GM12878 (cell line): ENCODE results near the gene RUVBL2. TPM values are rescaled to one million over a fixed set of nuclear protein-coding genes. Genes with fewer than 3 reads are reported as not detected.

Experiments used
- ATAC-seq: fragments of 200-7000 bp; cut with Tn5 transposase; 3 replicates; pipeline ENCODE4 v1.9.1; 2020; ENCODE audit warnings: mild to moderate bottlenecking, moderate library complexity
- BruUV-seq: library from RNA; stranded (reverse); fragments of 400-500 nt; replicated peaks from 2 replicates; lab custom pipeline; 2021; lab: Mats Ljungman, UMichigan
- CTCF ChIA-PET: fragments of 300-600 bp; sonication (Branson Sonifier 250); formaldehyde crosslinking; extraction: SDS; loops from one replicate; lab custom pipeline; 2021; ENCODE audit warnings: inconsistent platforms; lab: Yijun Ruan, JAX
- POLR2A ChIA-PET: fragments of 350-600 bp; formaldehyde crosslinking; extraction: SDS; loops from one replicate; lab custom pipeline; 2021; ENCODE audit warnings: inconsistent platforms; lab: Charles Lee
- RAD21 ChIA-PET: fragments of 300-600 bp; sonication (Branson Sonifier 250); formaldehyde crosslinking; loops from one replicate; lab custom pipeline; 2023; ENCODE audit warnings: antibody characterized with exemption; ENCODE audit not compliant: unreplicated experiment; lab: Charles Lee
- SMC1A ChIA-PET: fragments of 300-600 bp; sonication (Branson Sonifier 250); formaldehyde crosslinking; loops from one replicate; lab custom pipeline; 2023; ENCODE audit not compliant: unreplicated experiment, uncharacterized antibody; lab: Charles Lee
- DNase-seq: peaks from one replicate; pipeline ENCODE4 v3.0.0-alpha.2; 2011; ENCODE audit warnings: low read depth, low spot score
- FAIRE-seq: peaks from 3 replicates; lab custom pipeline; 2011; peaks lifted over from hg19 to GRCh38; lab: Jason Lieb, UNC
- H2AFZ ChIP-seq: 2 replicates; pipeline ENCODE4 v1.6.0; 2011; ENCODE audit warnings: low read depth, low read length, control low read depth; ENCODE audit not compliant: control insufficient read depth
- H3K27ac ChIP-seq: 2 replicates; pipeline ENCODE4 v1.5.1; 2011; ENCODE audit warnings: control low read depth; ENCODE audit not compliant: control insufficient read depth, insufficient read depth
- H3K27me3 ChIP-seq, 2 experiments: replicated peaks in 1 of 2; 2 replicates each; pipeline versions ENCODE4 v1.6.0 to v1.6.1; 2011; ENCODE audit warnings: low read length in 1 of 2; ENCODE audit not compliant: control insufficient read depth in 2 of 2, insufficient read depth in 2 of 2
- H3K36me3 ChIP-seq, 2 experiments: 2 replicates each; pipeline ENCODE4 v1.5.1; 2011; ENCODE audit warnings: low read length in 1 of 2; ENCODE audit not compliant: control insufficient read depth in 2 of 2, insufficient read depth in 2 of 2
- H3K4me1 ChIP-seq: 2 replicates; pipeline ENCODE4 v1.6.1; 2011; ENCODE audit warnings: mild to moderate bottlenecking, low read length, moderate library complexity, mixed read lengths; ENCODE audit not compliant: control insufficient read depth, insufficient read depth
- H3K4me2 ChIP-seq: 2 replicates; pipeline ENCODE4 v1.6.0; 2011; ENCODE audit warnings: control low read depth; ENCODE audit not compliant: control insufficient read depth, insufficient read depth
- H3K4me3 ChIP-seq: fragments of 200-600 bp; sonication (generic); 2 replicates; pipeline ENCODE4 v1.5.1; 2016
- H3K79me2 ChIP-seq: 2 replicates; pipeline ENCODE4 v1.6.0; 2011; ENCODE audit warnings: low read length; ENCODE audit not compliant: control insufficient read depth, insufficient read depth
- H3K9ac ChIP-seq: 2 replicates; pipeline ENCODE4 v1.8.0; 2011; ENCODE audit warnings: low read length, control low read depth, mixed read lengths; ENCODE audit not compliant: control insufficient read depth, insufficient read depth
- H3K9me3 ChIP-seq: replicated peaks from 3 replicates; pipeline ENCODE4 v1.5.1; 2011; ENCODE audit warnings: mild to moderate bottlenecking, low read length; ENCODE audit not compliant: control insufficient read depth, insufficient read depth
- H4K20me1 ChIP-seq: 2 replicates; pipeline ENCODE4 v1.6.0; 2011; ENCODE audit not compliant: control insufficient read depth, insufficient read depth
- CHD1 ChIP-seq: IDR thresholded peaks from 2 replicates; pipeline ENCODE4 v1.6.1; 2012; ENCODE audit warnings: low read depth, low read length, improper control_type of control experiment
- CHD2 ChIP-seq: IDR thresholded peaks from 2 replicates; pipeline ENCODE4 v1.6.1; 2011; ENCODE audit warnings: low read depth, low read length, improper control_type of control experiment, borderline replicate concordance
- NRF1 ChIP-seq: conservative IDR thresholded peaks from 2 replicates; pipeline ENCODE4 v1.6.1; 2011; ENCODE audit warnings: mild to moderate bottlenecking, low read depth, low read length, improper control_type of control experiment
- POLR2AphosphoS2 ChIP-seq: IDR thresholded peaks from 2 replicates; pipeline ENCODE4 v1.6.1; 2011; ENCODE audit warnings: low read depth, mild to moderate bottlenecking, low read length, improper control_type of control experiment, moderate library complexity
- SMC3 ChIP-seq: IDR thresholded peaks from 2 replicates; pipeline ENCODE4 v1.6.1; 2011; ENCODE audit warnings: low read length, improper control_type of control experiment, borderline replicate concordance
- TCF12 ChIP-seq: IDR thresholded peaks from 2 replicates; pipeline ENCODE4 v1.6.1; 2011; ENCODE audit warnings: low read depth, mild to moderate bottlenecking, low read length
- ZNF592 ChIP-seq: fragments of 450-650 bp; IDR thresholded peaks from 2 replicates; pipeline ENCODE4 v1.6.1; 2017; ENCODE audit warnings: mild to moderate bottlenecking, moderate library complexity
- whole genome bisulfite sequencing: methylation state at CpG from one replicate; pipeline ENCODE4 v1.1.6; 2016; ENCODE audit warnings: low lambda C conversion rate; ENCODE audit not compliant: insufficient replicate concordance, insufficient coverage; ENCODE audit errors: missing lambda C conversion rate; 5-methylcytosine and 5-hydroxymethylcytosine counted together
- in situ Hi-C: fragments of 300-500 bp; cut with MboI; formaldehyde crosslinking; loops from 9 replicates; pipeline ENCODE4 v1.14.3; 2018; ENCODE audit warnings: mixed read lengths
- intact Hi-C: fragments of 100-400 bp; cut with micrococcal nuclease; formaldehyde crosslinking; loops from one replicate; pipeline ENCODE4 v1.14.2; 2022; ENCODE audit not compliant: unreplicated experiment
- polyA plus RNA-seq, 11 experiments: library from polyadenylated mRNA; depleted of rRNA in 4 of 11; unstranded in 6 of 11; stranded (reverse) in 5 of 11; fragments of >200 nt; fragmentation: Nextera tagmentation in 4 of 11; fragmentation: Illumina TruSeq in 1 of 11; extraction: Ambion mirVana in 4 of 11; extraction: Trizol in 1 of 11; gene quantifications; 1 replicate in 1 of 11; 2 replicates in 10 of 11; pipeline versions ENCODE4 v1.2.1 to v1.2.3, GENCODE V29; 2011 to 2016; ENCODE audit warnings: inconsistent platforms in 2 of 11, missing spikeins in 2 of 11, low read depth in 1 of 11
- total RNA-seq, 4 experiments: library from RNA; depleted of rRNA in 3 of 4; stranded (reverse); fragments of >200 nt in 3 of 4; fragmentation: Illumina TruSeq in 1 of 4; extraction: Trizol in 1 of 4; gene quantifications; 2 replicates each; pipeline versions ENCODE4 v1.2.1 to v1.2.3, GENCODE V29; 2013 to 2021

The RUVBL2 gene
- total and polyA plus RNA-seq, 10 of the 15 experiments (the other 5 are each of a cell fraction or from before 2014, with no cell fraction given) = 33.8 to 224 (median 125) TPM

DNA sequence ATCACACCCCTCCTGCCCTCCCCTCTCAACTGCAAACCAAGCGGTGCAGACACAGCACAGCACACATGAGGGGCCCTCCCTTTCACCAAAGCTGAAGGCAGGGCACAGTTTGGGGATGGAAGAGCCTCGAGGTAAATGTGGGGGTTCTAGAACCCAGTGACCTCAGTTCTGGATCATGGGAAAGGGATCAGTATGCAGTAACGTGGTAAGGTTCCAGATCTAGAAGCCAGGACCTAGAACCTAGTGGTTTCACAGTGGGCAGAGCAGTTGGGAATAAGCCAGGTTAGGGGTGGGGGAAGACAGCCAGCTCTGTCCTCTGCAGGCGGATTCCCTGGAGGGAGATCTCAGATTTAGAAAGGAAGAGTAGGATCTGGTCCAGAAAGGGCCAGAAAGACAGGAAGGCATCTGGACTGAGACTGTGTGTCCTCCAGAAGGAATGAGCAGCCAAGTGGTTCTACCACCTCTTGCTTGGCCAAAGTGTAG is 25.5 kb upstream of the RUVBL2 start:
- Histone ChIP-seq H3K4me3 (no peak overlapping the region), H2AFZ (no peak overlapping the region), H3K79me2 (peaks cover 33% of the 10 kb centered on the region), H3K4me1 (peaks cover 31% of the 10 kb centered on the region), H3K27ac (peak overlapping the region; percentile 61)
- WGBS = 75% methylated on average over 4 of the region's 4 CpGs
- no peak for FAIRE-seq
- SMC1A ChIA-PET = interaction anchor here (1.0 to 3.2 kb wide), 10 partner anchors 10 to 180 kb away, joined by 4 to 28 read pairs (median 6); partner anchors contain the start of genes GYS1, HSD17B14 and RUVBL2
- intact Hi-C loops = loop anchor here (10.0 kb wide), 1 partner anchor 333 kb away; the partner anchor contains the start of gene DBP
- in situ Hi-C loops = no loop called here
- POLR2A ChIA-PET = interaction anchor here (0.9 to 4.0 kb wide), 5 partner anchors 11 to 94 kb away, joined by 3 to 53 read pairs (median 15); partner anchors contain the start of genes BAX, GYS1, PPP1R15A and RUVBL2
- CTCF ChIA-PET = interaction anchor here (0.6 to 3.1 kb wide), 9 partner anchors 25 to 322 kb away, joined by 3 to 31 read pairs (median 4); partner anchors contain the start of genes CA11, GYS1 and RUVBL2
- no peak for TF ChIP-seq CHD2
- no peak for TF ChIP-seq SMC3
- TF ChIP-seq ZNF592 = no peak
- no peak for TF ChIP-seq CHD1
- TF ChIP-seq POLR2AphosphoS2 = 0 out of 2 replicates have a peak, but pooled peaks have one; percentile 33
- no peak for TF ChIP-seq NRF1
- TF ChIP-seq TCF12 = no peak
- TF ChIP-seq, all 136 proteins: peak for 1
- RAD21 ChIA-PET = interaction anchor here (0.9 to 1.2 kb wide), 4 partner anchors 25 to 126 kb away, joined by 4 to 5 read pairs (median 5); partner anchors contain the start of genes GYS1, PPP1R15A and RUVBL2
- Histone ChIP-seq H3K9ac (no peak overlapping the region; the same call in 1 of the 2 replicates), H3K27me3 (no peaks in the 10 kb centered on the region), H3K4me2 (peak overlapping the region; percentile 99; the same call in 1 of the 2 replicates), H3K9me3 (no peaks in the 10 kb centered on the region), H3K36me3 (peaks cover 5 to 34% of the 10 kb centered on the region in 2 experiments), H4K20me1 (no peaks in the 10 kb centered on the region)
- TSS peak; percentile 35 for BruUV-seq
- ATAC-seq (no peak), DNase-seq (no peak)
